GM23248 (cell line): ENCODE data around the gene C22orf23.

Source experiments
- EZH2 ChIP-seq: fragments of 200-600 bp; sonication (generic); IDR thresholded peaks from 2 replicates; pipeline ENCODE4 v1.6.1; 2018; ENCODE audit warnings: antibody characterized with exemption, mild to moderate bottlenecking; ENCODE audit not compliant: insufficient read depth, poor library complexity, severe bottlenecking
- EZH2phosphoT487 ChIP-seq: fragments of 200-600 bp; sonication (generic); IDR thresholded peaks from 2 replicates; pipeline ENCODE4 v1.6.1; 2018; ENCODE audit warnings: antibody characterized with exemption, moderate library complexity, mild to moderate bottlenecking, low read depth; ENCODE audit not compliant: insufficient read depth

- TF ChIP-seq EZH2phosphoT487, result no peak
- no peak for TF ChIP-seq EZH2
Observed at GRCh38 chr22:37985751-37986281, 32.4 kb upstream of the C22orf23 start.
